HG03025 (cell line): ENCODE measurements around the gene PITPNC1.

Experiments used
- ATAC-seq: cut with Tn5 transposase; IDR thresholded peaks from one replicate; pipeline ENCODE4 v1.9.1; 2021; ENCODE audit warnings: mild to moderate bottlenecking, moderate library complexity; ENCODE audit not compliant: unreplicated experiment, low FRiP score

Gene PITPNC1

DNA sequence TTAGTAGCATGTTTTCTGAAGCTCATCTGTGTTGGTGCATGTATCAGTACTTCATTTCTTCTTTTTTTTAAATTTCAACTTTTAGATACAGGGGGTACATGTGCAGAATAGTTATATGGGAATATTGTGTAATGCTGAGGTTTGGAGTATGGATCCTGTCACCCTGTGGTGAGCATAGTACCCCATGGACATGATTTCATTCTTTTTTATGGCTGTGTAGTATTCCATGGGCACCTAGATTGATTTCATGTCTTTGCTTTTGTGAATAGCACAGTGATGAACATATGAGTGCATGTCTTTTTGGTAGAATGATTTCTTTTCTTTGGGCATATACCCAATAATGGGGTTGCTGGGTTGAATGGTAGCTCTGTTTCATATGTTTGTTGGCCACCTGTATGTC is 285.6 kb downstream of the PITPNC1 start:
- no peak for ATAC-seq

DNA sequence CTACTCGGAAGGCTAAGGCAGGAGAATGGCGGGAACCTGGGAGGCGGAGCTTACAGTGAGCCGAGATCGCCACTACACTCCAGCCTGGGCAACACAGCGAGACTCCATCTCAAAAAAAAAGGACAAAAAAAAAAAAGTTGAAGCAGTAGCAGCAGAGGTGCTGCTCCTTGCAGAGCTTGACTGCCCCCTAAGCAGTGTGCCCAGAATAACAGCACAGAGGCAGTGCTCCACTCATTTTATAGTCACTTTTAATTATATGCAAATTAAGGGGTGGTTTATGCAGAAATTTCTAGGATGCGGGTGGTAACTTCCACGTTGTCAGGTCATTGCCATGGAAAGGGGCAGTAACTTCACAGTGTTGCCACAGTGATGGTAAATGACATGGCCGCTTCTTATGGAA is 286.4 kb downstream of the PITPNC1 start:
- ATAC-seq = no peak

DNA sequence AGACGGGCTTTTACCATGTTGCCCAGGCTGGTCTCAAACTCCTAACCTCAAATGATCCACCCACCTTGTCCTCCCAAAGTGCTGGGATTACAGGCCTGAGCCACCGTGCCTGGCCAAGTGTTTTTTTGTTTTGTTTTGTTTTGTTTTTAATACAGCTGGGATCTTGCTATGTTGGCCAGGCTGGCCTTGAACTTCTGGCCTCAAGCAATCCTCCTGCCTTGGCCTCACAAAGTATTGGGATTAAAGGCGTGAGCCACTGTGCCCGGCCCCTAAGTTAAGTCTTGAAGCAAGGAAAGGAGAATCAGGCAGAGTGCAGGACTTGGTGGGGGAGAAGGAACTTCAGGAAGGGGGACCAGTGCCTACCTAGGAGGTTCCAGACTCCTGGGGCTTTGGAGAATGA is 288.9 kb downstream of the PITPNC1 start:
- no peak for ATAC-seq

GRCh38 chr17:67666710-67667109 is 289.6 kb downstream of the PITPNC1 start:
- ATAC-seq = no peak

DNA sequence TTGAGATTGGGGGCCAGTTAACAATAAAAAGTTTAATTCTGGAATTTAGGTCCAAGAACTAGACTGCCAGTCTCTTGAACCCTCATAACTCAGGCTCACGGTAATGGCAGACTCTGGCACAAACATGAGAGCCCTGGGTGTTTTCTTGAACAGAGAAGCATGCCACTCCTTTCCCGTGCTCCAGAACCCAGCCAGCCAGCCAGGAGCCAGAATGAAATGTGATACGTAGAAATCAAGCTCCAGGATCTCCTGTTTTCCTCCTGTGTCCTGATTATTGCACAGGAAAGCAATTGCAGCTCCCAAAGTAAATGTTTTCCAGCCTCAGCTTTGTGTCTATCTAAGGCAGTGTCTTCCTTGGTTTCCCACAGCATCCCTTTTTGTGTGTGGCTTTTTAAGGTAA is 294.4 kb downstream of the PITPNC1 start:
- no peak for ATAC-seq

- no peak for ATAC-seq
Observed at GRCh38 chr17:67672592-67673335, 295.7 kb downstream of the PITPNC1 start.

- no peak for ATAC-seq
Observed at GRCh38 chr17:67675481-67675880, 298.4 kb downstream of the PITPNC1 start.

GRCh38 chr17:67676305-67676704 is 299.2 kb downstream of the PITPNC1 start:
- no peak for ATAC-seq

- no peak for ATAC-seq
Observed at GRCh38 chr17:67678414-67678813, 301.3 kb downstream of the PITPNC1 start.

DNA sequence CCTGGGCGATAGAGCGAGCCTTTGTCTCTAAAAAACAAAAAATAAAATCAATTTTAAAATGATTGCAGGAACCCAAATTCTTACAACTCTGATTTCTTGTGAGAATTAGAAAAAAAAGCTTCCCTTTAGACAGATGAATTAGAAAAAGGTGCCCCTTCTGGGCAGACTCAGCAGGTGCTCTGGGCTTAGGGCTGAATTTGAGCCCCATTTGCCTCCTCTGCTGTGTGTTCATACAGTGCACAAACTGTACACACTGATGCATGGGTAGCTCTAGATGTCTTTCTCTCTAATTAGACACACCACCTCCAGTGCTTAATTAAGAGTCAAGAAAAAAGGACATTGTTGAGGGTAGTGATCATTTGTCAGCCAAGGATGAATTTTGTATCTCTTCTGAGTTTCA is 302.1 kb downstream of the PITPNC1 start:
- ATAC-seq = no peak

GRCh38 chr17:67679721-67680120 is 302.6 kb downstream of the PITPNC1 start:
- ATAC-seq = no peak

- no peak for ATAC-seq
Observed at GRCh38 chr17:67680445-67681224, 303.6 kb downstream of the PITPNC1 start.

DNA sequence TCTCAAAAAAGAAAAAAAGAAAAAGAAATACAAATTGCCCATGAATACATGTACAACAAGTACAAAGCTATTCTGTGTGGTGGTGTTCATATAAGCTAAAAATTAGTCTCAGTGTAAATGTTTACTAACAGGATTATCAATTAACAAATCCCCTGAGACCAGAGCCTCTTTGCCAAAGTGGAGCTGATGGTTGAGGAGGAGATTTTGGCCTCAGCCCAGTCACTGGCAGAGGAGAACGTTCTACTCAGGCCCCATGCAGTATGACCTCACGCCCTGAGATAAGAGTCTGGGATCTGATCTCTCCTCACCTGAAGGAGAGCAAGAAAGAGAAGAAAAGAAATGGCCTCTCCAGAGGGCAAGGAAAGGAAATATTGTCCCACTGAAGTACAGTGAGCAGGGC is 305.1 kb downstream of the PITPNC1 start:
- no peak for ATAC-seq

GRCh38 chr17:67685351-67685750 is 308.3 kb downstream of the PITPNC1 start:
- no peak for ATAC-seq

DNA sequence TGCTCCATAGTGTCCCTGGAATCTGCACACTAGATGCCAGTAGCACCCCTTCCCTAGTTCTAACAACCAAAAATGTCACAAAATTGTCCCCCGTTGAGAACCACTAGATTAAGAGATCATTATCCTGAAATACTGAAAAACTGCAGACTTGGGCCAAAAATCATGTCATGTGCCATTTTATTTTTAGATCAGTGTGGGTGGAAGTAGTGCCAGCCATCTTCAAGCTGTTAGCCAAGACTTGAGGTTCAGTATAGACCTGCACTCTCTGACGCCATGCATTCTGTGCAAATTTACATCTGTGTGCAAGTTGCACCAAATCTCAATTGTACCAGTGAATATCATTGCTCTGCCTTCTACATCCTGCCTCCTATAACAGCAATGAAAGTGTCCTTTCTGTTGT is 309.2 kb downstream of the PITPNC1 start:
- no peak for ATAC-seq

DNA sequence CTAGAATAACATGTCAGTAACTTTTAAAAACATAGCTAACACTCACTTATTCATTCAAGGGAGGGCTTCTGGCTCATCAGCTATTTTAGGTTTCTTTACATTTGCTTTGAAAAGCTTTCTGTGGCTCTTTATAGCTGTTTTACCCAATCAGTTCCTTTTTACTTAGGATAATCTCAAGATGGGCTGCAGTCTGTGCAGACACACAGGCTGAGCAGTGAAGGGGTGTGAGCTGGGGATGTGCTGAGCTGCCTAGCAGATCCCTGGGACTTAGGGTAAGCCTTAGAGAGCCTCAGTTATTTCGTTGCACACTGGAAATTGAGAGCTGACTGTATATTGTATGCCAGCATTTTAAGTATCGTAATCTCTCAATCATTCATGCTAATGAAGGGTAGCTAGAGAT is 310.4 kb downstream of the PITPNC1 start:
- no peak for ATAC-seq

DNA sequence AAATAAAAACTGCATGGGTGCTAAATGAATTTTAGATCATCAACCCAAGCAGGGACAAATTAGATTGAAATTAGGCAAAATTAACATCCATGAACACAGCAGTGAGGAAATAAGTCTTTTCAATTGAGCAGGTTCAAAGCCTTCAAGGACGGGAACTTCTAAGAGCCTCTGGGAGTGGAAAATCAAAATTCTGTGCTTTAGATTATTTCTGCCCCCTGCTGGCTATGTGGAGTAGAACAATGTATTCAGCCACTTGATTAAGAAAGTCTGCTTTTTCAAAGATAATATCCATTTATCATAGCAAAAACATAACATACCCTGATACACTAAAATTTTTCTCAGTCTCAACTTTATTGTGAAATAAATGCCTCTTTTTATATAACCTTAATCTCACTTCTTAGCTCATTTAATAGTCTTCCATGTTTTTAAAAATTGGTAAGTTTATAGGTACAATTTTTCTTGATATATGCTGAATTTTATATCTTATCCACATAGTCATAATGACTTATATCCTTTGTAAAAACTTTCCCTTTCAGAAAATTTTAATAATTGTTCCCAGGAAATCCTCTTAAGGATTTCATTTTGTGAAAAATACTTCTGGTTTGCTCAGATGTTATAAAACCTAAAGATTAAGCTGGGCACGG is 312.6 kb downstream of the PITPNC1 start:
- no peak for ATAC-seq

GRCh38 chr17:67693811-67694210 is 316.7 kb downstream of the PITPNC1 start:
- no peak for ATAC-seq

DNA sequence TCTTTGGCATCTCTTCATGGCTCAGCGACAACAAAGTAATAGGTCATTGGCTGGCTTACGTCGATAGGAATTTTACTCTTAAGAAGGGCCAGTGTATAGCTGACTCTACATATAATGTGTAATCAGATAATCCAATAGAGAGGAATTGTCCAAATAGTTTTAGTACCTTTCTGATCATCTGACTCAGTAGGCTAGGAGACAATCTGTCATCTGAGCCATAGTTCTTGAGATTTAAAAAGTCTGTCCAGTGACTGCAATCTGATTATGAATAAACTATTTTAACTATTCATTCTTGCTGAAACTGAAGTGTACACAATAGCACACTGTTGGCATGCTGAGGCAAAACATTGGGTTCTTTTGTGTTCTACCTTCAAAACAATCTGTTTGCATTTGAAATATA is 319.3 kb downstream of the PITPNC1 start:
- no peak for ATAC-seq

GRCh38 chr17:67696853-67697498 is 319.9 kb downstream of the PITPNC1 start:
- ATAC-seq = no peak
